Measurements from ENCODE around the gene ACOT7.

ACOT7 gene

GRCh38 chr1:6408023-6408422, 14.5 kb upstream of the ACOT7 start:
- H3K9ac ChIP-seq (ENCODE audit: low read length), result no peak overlapping the region
- no peak overlapping the region for H3K27ac ChIP-seq (ENCODE audit: low read depth, low read length)
- H3K9me2 ChIP-seq (replicated peaks; ENCODE audit: insufficient read depth, low read length), result no peaks in the 10 kb centered on the region
- no peak overlapping the region for H3K4me2 ChIP-seq (ENCODE audit: low read depth, low read length, poor library complexity, severe bottlenecking)
- no peaks in the 10 kb centered on the region for H3K9me3 ChIP-seq (ENCODE audit: insufficient read depth, low read length)
- H3K27me3 ChIP-seq (ENCODE audit: low read length), result no peaks in the 10 kb centered on the region
- no peak overlapping the region for H3K4me3 ChIP-seq (ENCODE audit: insufficient read depth, low read length, poor library complexity, severe bottlenecking)
- H3K79me2 ChIP-seq (ENCODE audit: insufficient read depth, low read length), result no peaks in the 10 kb centered on the region
- H3F3A ChIP-seq (ENCODE audit: insufficient read depth), result no peaks in the 10 kb centered on the region
- H2AFZ ChIP-seq (ENCODE audit: low read depth, low read length, severe bottlenecking), result no peak overlapping the region
- no peaks in the 10 kb centered on the region for H3K36me3 ChIP-seq (ENCODE audit: low read length)
- TF ChIP-seq EZH2phosphoT487 (conservative IDR thresholded peaks at IDR 0.05; ENCODE audit: low read length) (no peak), CTCF (IDR thresholded peaks at IDR 0.05; ENCODE audit: insufficient read depth, low read length, poor library complexity, severe bottlenecking) (no peak)
- H4K20me1 ChIP-seq (ENCODE audit: low read depth, low read length), result no peaks in the 10 kb centered on the region

GRCh38 chr1:6401673-6402072, 8.1 kb upstream of the ACOT7 start:
- no peaks in the 10 kb centered on the region for H3F3A ChIP-seq (ENCODE audit: insufficient read depth)
- TF ChIP-seq CTCF (IDR thresholded peaks at IDR 0.05; ENCODE audit: insufficient read depth, low read length, poor library complexity, severe bottlenecking), result no peak
- TF ChIP-seq EZH2phosphoT487 (conservative IDR thresholded peaks at IDR 0.05; ENCODE audit: low read length), result no peak
- H3K9me2 ChIP-seq (replicated peaks; ENCODE audit: insufficient read depth, low read length), result no peaks in the 10 kb centered on the region
- H3K4me3 ChIP-seq (ENCODE audit: insufficient read depth, low read length, poor library complexity, severe bottlenecking), result no peak overlapping the region
- no peak overlapping the region for H2AFZ ChIP-seq (ENCODE audit: low read depth, low read length, severe bottlenecking)
- H3K36me3 ChIP-seq (ENCODE audit: low read length), result no peaks in the 10 kb centered on the region
- H3K4me2 ChIP-seq (ENCODE audit: low read depth, low read length, poor library complexity, severe bottlenecking), result no peak overlapping the region
- no peaks in the 10 kb centered on the region for H4K20me1 ChIP-seq (ENCODE audit: low read depth, low read length)
- H3K27me3 ChIP-seq (ENCODE audit: low read length), result no peaks in the 10 kb centered on the region
- H3K27ac ChIP-seq (ENCODE audit: low read depth, low read length), result no peak overlapping the region
- H3K9me3 ChIP-seq (ENCODE audit: insufficient read depth, low read length), result no peaks in the 10 kb centered on the region
- H3K9ac ChIP-seq (ENCODE audit: low read length), result no peak overlapping the region
- H3K79me2 ChIP-seq (ENCODE audit: insufficient read depth, low read length), result no peaks in the 10 kb centered on the region

GRCh38 chr1:6399294-6399693, 5.7 kb upstream of the ACOT7 start:
- no peak overlapping the region for H2AFZ ChIP-seq (ENCODE audit: low read depth, low read length, severe bottlenecking)
- no peaks in the 10 kb centered on the region for H3K9me2 ChIP-seq (replicated peaks; ENCODE audit: insufficient read depth, low read length)
- no peaks in the 10 kb centered on the region for H4K20me1 ChIP-seq (ENCODE audit: low read depth, low read length)
- no peak overlapping the region for H3K9ac ChIP-seq (ENCODE audit: low read length)
- no peaks in the 10 kb centered on the region for H3K9me3 ChIP-seq (ENCODE audit: insufficient read depth, low read length)
- no peaks in the 10 kb centered on the region for H3K27me3 ChIP-seq (ENCODE audit: low read length)
- H3K27ac ChIP-seq (ENCODE audit: low read depth, low read length), result no peak overlapping the region
- no peaks in the 10 kb centered on the region for H3K79me2 ChIP-seq (ENCODE audit: insufficient read depth, low read length)
- no peaks in the 10 kb centered on the region for H3F3A ChIP-seq (ENCODE audit: insufficient read depth)
- H3K4me3 ChIP-seq (ENCODE audit: insufficient read depth, low read length, poor library complexity, severe bottlenecking), result no peak overlapping the region
- H3K4me2 ChIP-seq (ENCODE audit: low read depth, low read length, poor library complexity, severe bottlenecking), result no peak overlapping the region
- no peaks in the 10 kb centered on the region for H3K36me3 ChIP-seq (ENCODE audit: low read length)
- no peak for TF ChIP-seq EZH2phosphoT487 (conservative IDR thresholded peaks at IDR 0.05; ENCODE audit: low read length)
- TF ChIP-seq CTCF (IDR thresholded peaks at IDR 0.05; ENCODE audit: insufficient read depth, low read length, poor library complexity, severe bottlenecking), result no peak

All from SU-DHL-6 (cell line).